GM04504 (cell line): ENCODE data around the gene MEG3.

ENCODE experiments used
- DNase-seq: peaks from one replicate; pipeline ENCODE4 v3.0.0-alpha.2; 2012; ENCODE audit warnings: low read depth

MEG3 gene

GRCh38 chr14:100864960-100865681, 39.2 kb downstream of the MEG3 start:
- DNase-seq, result no peak

GRCh38 chr14:100865682-100866591, 40.0 kb downstream of the MEG3 start:
- no peak for DNase-seq

- DNase-seq, result no peak
Observed at GRCh38 chr14:100866666-100867630, 41.0 kb downstream of the MEG3 start.

GRCh38 chr14:100867631-100868315, 41.9 kb downstream of the MEG3 start:
- no peak for DNase-seq

GRCh38 chr14:100868621-100869370, 42.9 kb downstream of the MEG3 start:
- no peak for DNase-seq

GRCh38 chr14:100871234-100872186, 45.6 kb downstream of the MEG3 start:
- peak; percentile 52 for DNase-seq

GRCh38 chr14:100872259-100873095, 46.6 kb downstream of the MEG3 start:
- DNase-seq, result no peak

GRCh38 chr14:100873096-100873482, 47.2 kb downstream of the MEG3 start:
- no peak for DNase-seq

GRCh38 chr14:100874051-100874410, 48.1 kb downstream of the MEG3 start:
- DNase-seq, result no peak

GRCh38 chr14:100874411-100875091, 48.6 kb downstream of the MEG3 start:
- DNase-seq, result no peak

- no peak for DNase-seq
Observed at GRCh38 chr14:100875126-100875525, 49.2 kb downstream of the MEG3 start.

GRCh38 chr14:100875861-100876590, 50.1 kb downstream of the MEG3 start:
- DNase-seq, result no peak

- DNase-seq, result no peak
Observed at GRCh38 chr14:100878271-100879146, 52.6 kb downstream of the MEG3 start.

GRCh38 chr14:100879194-100879593, 53.3 kb downstream of the MEG3 start:
- no peak for DNase-seq

- no peak for DNase-seq
Observed at GRCh38 chr14:100879782-100880181, 53.9 kb downstream of the MEG3 start.
